Sigmoid colon (tissue), 7 donors: ENCODE results near the gene SIM1. TPM values are rescaled to one million over a fixed set of nuclear protein-coding genes. Genes with fewer than 3 reads are reported as not detected.

Experiments used
- DNase-seq: peaks from one replicate; pipeline ENCODE4 v3.0.0-alpha.2; 2019
- H3K27ac ChIP-seq, 4 donors: fragments of 200-600 bp; sonication (generic); one replicate each; pipeline ENCODE4 v1.5.1; 2016 to 2019; ENCODE audit warnings: mild to moderate bottlenecking in 1 of 4
- H3K27me3 ChIP-seq, 3 donors: fragments of 200-600 bp; sonication (generic); one replicate each; pipeline ENCODE4 v1.5.1; 2019; ENCODE audit warnings: mild to moderate bottlenecking in 1 of 3
- H3K36me3 ChIP-seq, 4 donors: fragments of 200-600 bp; sonication (generic); one replicate each; pipeline ENCODE4 v1.5.1; 2016 to 2019
- H3K4me1 ChIP-seq, 4 donors: fragments of 200-600 bp; sonication (generic); one replicate each; pipeline ENCODE4 v1.5.1; 2017 to 2019
- H3K4me3 ChIP-seq, 4 donors: fragments of 200-600 bp; sonication (generic); one replicate each; pipeline ENCODE4 v1.5.1; 2017 to 2019; ENCODE audit warnings: mild to moderate bottlenecking in 2 of 4, moderate library complexity in 1 of 4
- H3K9me3 ChIP-seq, 4 donors: fragments of 200-600 bp in 3 of 4; sonication (generic) in 3 of 4; one replicate each; pipeline versions ENCODE4 v1.5.1 to v1.6.1; 2013 to 2019
- CTCF ChIP-seq, 4 experiments: fragments of 450-650 bp in 3 of 4; fragments of 200-600 bp in 1 of 4; IDR thresholded peaks; one replicate each; pipeline ENCODE4 v1.5.1; 2016 to 2019; ENCODE audit warnings: antibody characterized with exemption in 4 of 4, mild to moderate bottlenecking in 3 of 4, moderate library complexity in 2 of 4
- EP300 ChIP-seq, 4 donors: sonication (generic); formaldehyde crosslinking; IDR thresholded peaks; one replicate each; pipeline ENCODE4 v1.6.1; 2017; ENCODE audit warnings: antibody characterized with exemption in 4 of 4
- POLR2A ChIP-seq, 2 donors: fragments of 450-650 bp; IDR thresholded peaks; one replicate each; pipeline ENCODE4 v1.6.1; 2016; ENCODE audit warnings: antibody characterized with exemption in 2 of 2, mild to moderate bottlenecking in 2 of 2, moderate library complexity in 2 of 2
- POLR2AphosphoS5 ChIP-seq, 4 donors: sonication (generic); formaldehyde crosslinking; IDR thresholded peaks; one replicate each; pipeline ENCODE4 v1.6.1; 2017; ENCODE audit warnings: antibody characterized with exemption in 4 of 4
- WGBS, 2 donors: extraction: QIAGEN DNeasy Blood & Tissue Kit; methylation state at CpG; one replicate each; pipeline ENCODE4 v1.1.7; 2013; 5-methylcytosine and 5-hydroxymethylcytosine counted together
- intact Hi-C: fragments of 100-400 bp; cut with DNase I; formaldehyde crosslinking; loops from one replicate; pipeline ENCODE4 v1.15.1; 2023
- polyA plus RNA-seq, 3 donors: library from polyadenylated mRNA; stranded (reverse); fragments of 200-250 nt; gene quantifications; one replicate each; pipeline ENCODE4 v1.2.3, GENCODE V29; 2013
- total RNA-seq, 4 donors: library from RNA; depleted of rRNA; stranded (reverse); fragments of >200 nt; gene quantifications; one replicate each; pipeline ENCODE4 v1.1.0, GENCODE V29; 2016
- donor health status: healthy with polysubstance abuse.
- donor health status: Bipolar disorder and iron deficiency.
- donor health status: healthy.

Gene SIM1
- total and polyA plus RNA-seq, 7 donors = not detected

- no peaks in the 10 kb centered on the region for H3K9me3 ChIP-seq
- no peak overlapping the region for H3K4me3 ChIP-seq
- no peaks in the 10 kb centered on the region for H3K27me3 ChIP-seq
- intact Hi-C loops = no loop called here
- WGBS, 2 donors = 72 to 80% methylated on average over 5 of the region's 5 CpGs
- no peak for TF ChIP-seq EP300 (IDR thresholded peaks at IDR 0.05)
- TF ChIP-seq POLR2AphosphoS5 (IDR thresholded peaks at IDR 0.05) = no peak
- no peak for TF ChIP-seq CTCF (IDR thresholded peaks at IDR 0.05)
- TF ChIP-seq POLR2A (IDR thresholded peaks at IDR 0.05) = no peak
- DNase-seq = no peak
- H3K4me1 ChIP-seq = no peaks in the 10 kb centered on the region
- no peaks in the 10 kb centered on the region for H3K36me3 ChIP-seq
- H3K27ac ChIP-seq = no peak overlapping the region
Observed at GRCh38 chr6:100382767-100383195, 81.9 kb downstream of the SIM1 start.

GRCh38 chr6:100382031-100382430 lies 82.7 kb downstream of the SIM1 start:
- Histone ChIP-seq H3K27me3 (no peaks in the 10 kb centered on the region), H3K9me3 (no peaks in the 10 kb centered on the region), H3K27ac (no peak overlapping the region), H3K4me3 (no peak overlapping the region), H3K4me1 (no peaks in the 10 kb centered on the region), H3K36me3 (no peaks in the 10 kb centered on the region)
- DNase-seq = no peak
- TF ChIP-seq CTCF (IDR thresholded peaks at IDR 0.05) = no peak
- TF ChIP-seq POLR2AphosphoS5 (IDR thresholded peaks at IDR 0.05) = no peak
- TF ChIP-seq EP300 (IDR thresholded peaks at IDR 0.05) = no peak
- TF ChIP-seq POLR2A (IDR thresholded peaks at IDR 0.05) = no peak
- intact Hi-C loops = no loop called here
- WGBS, 2 donors = 76 to 92% methylated on average over 3 of the region's 3 CpGs

- no peaks in the 10 kb centered on the region for H3K4me1 ChIP-seq
- H3K27me3 ChIP-seq = no peaks in the 10 kb centered on the region
- intact Hi-C loops = no loop called here
- no peak overlapping the region for H3K4me3 ChIP-seq
- 68 to 75% methylated on average over 6 of the region's 6 CpGs for WGBS, 2 donors
- no peak overlapping the region for H3K27ac ChIP-seq
- no peak for DNase-seq
- no peaks in the 10 kb centered on the region for H3K9me3 ChIP-seq
- TF ChIP-seq POLR2A (IDR thresholded peaks at IDR 0.05) = no peak
- no peak for TF ChIP-seq POLR2AphosphoS5 (IDR thresholded peaks at IDR 0.05)
- no peak for TF ChIP-seq EP300 (IDR thresholded peaks at IDR 0.05)
- no peak for TF ChIP-seq CTCF (IDR thresholded peaks at IDR 0.05)
- H3K36me3 ChIP-seq = no peaks in the 10 kb centered on the region
Observed at GRCh38 chr6:100381111-100381510, 83.6 kb downstream of the SIM1 start.

- TF ChIP-seq POLR2AphosphoS5 (IDR thresholded peaks at IDR 0.05) (no peak), CTCF (IDR thresholded peaks at IDR 0.05) (no peak), POLR2A (IDR thresholded peaks at IDR 0.05) (no peak), EP300 (IDR thresholded peaks at IDR 0.05) (no peak)
- 76 to 89% methylated on average over 3 of the region's 3 CpGs for WGBS, 2 donors
- H3K36me3 ChIP-seq = no peaks in the 10 kb centered on the region
- H3K27ac ChIP-seq = no peak overlapping the region
- no peaks in the 10 kb centered on the region for H3K27me3 ChIP-seq
- intact Hi-C loops = no loop called here
- no peaks in the 10 kb centered on the region for H3K9me3 ChIP-seq
- H3K4me1 ChIP-seq = no peaks in the 10 kb centered on the region
- DNase-seq = no peak
- no peak overlapping the region for H3K4me3 ChIP-seq
Observed at GRCh38 chr6:100379386-100379785, 85.3 kb downstream of the SIM1 start.

GRCh38 chr6:100378576-100378975 lies 86.1 kb downstream of the SIM1 start:
- Histone ChIP-seq H3K4me3 (no peak overlapping the region), H3K27ac (no peak overlapping the region), H3K36me3 (no peaks in the 10 kb centered on the region), H3K9me3 (no peaks in the 10 kb centered on the region), H3K27me3 (no peaks in the 10 kb centered on the region), H3K4me1 (no peaks in the 10 kb centered on the region)
- WGBS, 2 donors = 81 to 88% methylated on average over 2 of the region's 2 CpGs
- intact Hi-C loops = no loop called here
- DNase-seq = no peak
- TF ChIP-seq POLR2A (IDR thresholded peaks at IDR 0.05) (no peak), CTCF (IDR thresholded peaks at IDR 0.05) (no peak), POLR2AphosphoS5 (IDR thresholded peaks at IDR 0.05) (no peak), EP300 (IDR thresholded peaks at IDR 0.05) (no peak)
